Subcutaneous adipose tissue (tissue), 4 donors: Measurements from ENCODE around the gene DGCR2. TPM values are rescaled to one million over a fixed set of nuclear protein-coding genes. Genes with fewer than 3 reads are reported as not detected.

Experiments used
- CTCF ChIP-seq: fragments of 450-650 bp; IDR thresholded peaks from one replicate; pipeline ENCODE4 v1.5.1; 2016; ENCODE audit warnings: low read depth, mild to moderate bottlenecking, control low read depth, antibody characterized with exemption, moderate library complexity
- total RNA-seq, 4 donors: library from RNA; depleted of rRNA; stranded (reverse); fragments of >200 nt; gene quantifications; one replicate each; pipeline ENCODE4 v1.1.0, GENCODE V29; 2016

The DGCR2 gene
- total RNA-seq, 4 donors from 2014 or later, result 22.3 to 47.1 (median 30.5) TPM

GRCh38 chr22:19127329-19128008 is 5.3 kb upstream of the DGCR2 start:
- TF ChIP-seq CTCF, result no peak

DNA sequence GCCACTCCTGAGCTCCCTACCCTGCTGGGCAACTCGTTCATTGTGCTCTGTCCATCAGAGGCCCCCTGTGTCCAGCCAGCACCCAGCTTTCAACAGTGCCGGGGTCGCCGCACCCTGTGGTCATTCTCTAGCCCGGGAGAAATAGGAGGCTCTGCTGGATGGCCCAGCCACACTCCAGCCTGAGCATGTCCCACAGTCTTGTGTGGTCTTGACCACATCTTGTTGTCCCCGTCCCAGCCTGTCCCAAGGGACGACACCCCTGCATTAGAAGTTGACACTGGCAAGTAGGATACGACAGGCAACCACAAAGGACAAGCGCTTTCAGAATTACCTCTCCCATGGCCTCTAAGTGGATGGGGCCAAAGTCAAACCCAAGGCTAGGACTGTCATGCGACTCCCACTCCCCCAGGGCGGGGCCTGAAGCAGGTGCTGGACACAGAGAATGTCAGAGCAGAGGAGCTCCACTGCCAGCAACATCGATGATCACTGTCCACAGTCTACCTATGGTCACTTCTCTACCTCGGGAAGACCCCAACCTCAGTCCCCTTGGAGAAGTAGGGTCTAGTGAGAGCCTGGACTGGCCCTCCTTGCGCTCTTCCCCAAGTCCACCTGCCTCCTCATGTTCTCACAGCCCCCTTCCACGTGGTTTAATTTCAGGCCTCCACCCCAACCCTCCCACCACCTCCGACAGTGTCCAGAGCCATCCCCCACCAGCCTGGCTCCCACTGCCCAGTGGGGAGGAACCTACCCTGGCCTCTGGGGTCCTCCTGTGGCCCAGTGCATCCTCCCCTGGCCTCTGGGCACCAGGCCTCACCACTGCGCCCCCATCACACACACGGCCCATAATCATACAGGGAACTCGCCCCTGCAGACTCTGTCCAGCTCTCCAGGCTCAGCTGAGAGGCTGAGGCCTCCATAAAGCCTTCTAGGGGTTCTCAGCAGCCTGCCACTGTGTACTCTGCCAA is 4.4 kb upstream of the DGCR2 start:
- TF ChIP-seq CTCF, result no peak

GRCh38 chr22:19125474-19126308 is 3.5 kb upstream of the DGCR2 start:
- TF ChIP-seq CTCF, result no peak

DNA sequence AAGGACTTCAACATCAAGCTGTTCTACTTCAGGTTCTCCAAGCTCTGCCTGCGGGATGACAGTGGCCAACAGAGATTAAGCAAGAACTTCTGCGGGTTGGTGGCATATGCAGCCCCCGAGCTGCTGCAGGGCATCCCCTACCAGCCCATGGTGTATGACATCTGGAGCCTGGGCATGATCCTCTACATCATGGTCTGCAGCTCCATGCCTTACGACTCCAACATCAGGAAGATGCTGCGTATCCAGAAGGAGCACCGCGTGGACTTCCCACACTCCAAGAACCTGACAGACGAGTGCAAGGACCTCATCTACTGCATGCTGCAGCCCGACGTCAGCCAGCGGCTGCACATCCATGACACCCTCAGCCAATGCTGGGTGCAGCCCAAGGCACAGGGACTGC is 2.8 kb upstream of the DGCR2 start:
- TF ChIP-seq CTCF, result no peak

DNA sequence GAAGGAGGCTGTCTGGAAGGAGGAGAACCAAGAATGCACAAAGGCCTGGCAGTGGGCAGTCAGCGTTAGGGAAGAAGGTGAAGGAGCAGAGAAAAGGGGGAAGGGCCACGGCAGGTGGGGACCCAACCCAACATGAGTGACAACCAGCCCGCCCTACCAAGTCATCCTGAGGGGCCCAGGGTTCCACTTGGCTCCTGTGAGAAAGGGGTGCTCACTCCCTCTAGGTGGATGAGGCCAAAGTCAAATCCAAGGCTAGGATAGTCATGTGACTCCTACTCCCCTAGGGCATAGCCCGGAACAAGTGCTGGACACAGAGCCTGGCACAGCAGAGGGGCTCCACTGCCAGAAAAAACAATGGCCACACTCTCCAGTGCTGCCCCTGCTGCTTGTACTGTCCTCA is 2.2 kb upstream of the DGCR2 start:
- TF ChIP-seq CTCF, result no peak

DNA sequence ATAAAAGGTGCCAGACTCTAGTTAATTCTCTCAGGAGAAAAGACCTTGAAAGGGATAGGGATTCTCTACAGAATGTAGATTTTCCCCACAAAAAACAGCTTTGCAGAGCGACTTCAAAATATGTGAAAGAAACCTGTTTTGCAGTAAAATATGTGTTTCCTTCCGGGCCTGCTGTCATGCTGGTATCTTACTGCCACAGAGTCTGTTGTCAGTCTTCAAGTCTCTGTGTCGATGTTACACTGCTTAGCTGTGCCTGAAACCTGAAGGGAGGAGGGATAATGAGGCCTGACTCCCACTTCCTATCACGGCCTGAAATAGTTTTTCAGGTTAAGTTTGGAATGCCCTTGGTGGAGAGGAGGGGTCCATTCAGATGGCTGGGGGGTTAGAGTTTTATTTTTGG is 1.7 kb upstream of the DGCR2 start:
- TF ChIP-seq CTCF, result no peak
